ENCODE results near the gene TRAF2.

Gene TRAF2

DNA sequence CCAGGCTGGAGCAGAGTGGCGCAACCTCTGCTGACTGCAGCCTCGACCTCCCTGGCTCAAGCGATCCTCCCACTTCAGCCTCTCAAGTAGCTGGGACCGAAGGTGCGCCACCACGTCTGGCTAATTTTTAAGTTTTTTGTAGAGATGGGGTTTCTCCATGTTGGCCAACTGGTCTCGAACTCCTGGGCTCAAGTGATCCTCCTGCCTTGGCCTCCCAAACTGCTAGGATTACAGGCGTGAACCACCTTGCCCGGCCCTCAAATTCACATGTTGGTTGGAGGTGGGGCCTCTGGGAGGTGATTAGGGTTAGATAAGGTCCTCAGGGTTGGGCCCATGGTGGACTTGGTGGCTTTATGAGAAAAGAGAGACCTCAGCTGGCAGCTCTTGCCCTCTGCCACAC lies 75.8 kb downstream of the TRAF2 start:
- no peak for DNase-seq (ENCODE audit: low spot score)

DNA sequence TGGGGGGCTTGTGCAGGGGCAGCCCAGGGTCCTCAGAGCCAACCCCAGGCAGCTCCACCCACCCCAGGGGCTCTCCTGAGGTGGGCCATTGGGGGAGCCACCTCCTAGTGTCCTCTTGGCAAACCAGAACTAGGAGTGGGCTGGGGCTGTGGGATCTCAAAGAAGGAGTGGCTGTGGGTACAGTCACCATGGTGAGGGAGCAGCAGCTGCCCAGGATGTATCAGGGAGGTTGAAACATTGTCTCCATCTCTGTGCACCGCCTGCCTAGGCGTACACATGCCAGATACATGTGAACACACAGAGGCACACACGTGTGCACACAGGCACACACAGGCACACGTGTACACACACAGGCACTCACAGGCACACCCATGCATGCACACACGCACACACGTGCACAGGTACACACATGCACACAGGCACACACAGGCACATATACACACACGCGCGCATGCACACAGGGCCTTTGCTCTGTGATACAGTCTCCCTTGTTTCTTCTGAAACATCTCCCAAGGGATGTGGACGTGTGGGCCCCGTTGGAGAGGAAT lies 76.5 kb downstream of the TRAF2 start:
- DNase-seq (ENCODE audit: low spot score): no peak

DNA sequence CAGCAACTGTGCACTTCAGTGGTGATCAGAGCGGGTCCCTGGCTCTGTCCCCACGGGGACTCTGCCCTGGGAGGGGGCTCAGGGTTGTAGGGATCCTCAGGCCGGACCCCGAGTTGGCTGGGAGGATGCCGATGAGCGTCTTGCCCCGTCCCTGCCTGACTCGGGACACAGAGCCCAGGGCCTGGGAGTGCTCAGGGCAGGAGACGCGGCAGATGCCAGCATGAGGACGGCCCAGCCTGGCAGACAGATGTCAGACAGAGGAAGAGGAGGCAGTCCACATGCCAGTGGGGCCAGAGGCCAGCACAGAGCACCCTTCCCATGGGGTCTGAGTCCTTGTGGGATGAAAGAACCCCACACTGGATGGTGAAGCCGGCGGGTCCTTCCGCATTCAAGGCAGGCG lies 77.0 kb downstream of the TRAF2 start:
- no peak for DNase-seq (ENCODE audit: low spot score)

DNA sequence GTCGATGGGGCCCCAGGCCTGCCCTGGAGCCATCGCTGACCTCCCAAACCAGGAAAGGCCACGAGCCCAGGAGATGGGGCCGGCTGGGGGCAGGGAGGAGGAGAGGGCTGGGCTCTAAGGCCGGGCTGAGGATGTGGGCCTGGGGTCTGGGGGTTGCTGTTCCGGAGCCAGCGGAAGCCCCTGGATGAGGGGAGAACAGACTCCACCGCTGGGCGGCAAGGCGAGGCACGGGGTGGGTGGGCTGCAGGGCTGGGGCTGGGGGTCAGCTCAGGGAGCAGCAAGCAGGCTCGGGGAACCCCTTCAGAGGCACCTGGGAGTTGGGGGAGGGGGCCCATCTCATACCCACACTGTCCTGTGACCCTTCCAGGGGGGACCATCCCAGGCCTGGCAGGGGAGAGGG lies 77.4 kb downstream of the TRAF2 start:
- DNase-seq (ENCODE audit: low spot score): no peak

DNA sequence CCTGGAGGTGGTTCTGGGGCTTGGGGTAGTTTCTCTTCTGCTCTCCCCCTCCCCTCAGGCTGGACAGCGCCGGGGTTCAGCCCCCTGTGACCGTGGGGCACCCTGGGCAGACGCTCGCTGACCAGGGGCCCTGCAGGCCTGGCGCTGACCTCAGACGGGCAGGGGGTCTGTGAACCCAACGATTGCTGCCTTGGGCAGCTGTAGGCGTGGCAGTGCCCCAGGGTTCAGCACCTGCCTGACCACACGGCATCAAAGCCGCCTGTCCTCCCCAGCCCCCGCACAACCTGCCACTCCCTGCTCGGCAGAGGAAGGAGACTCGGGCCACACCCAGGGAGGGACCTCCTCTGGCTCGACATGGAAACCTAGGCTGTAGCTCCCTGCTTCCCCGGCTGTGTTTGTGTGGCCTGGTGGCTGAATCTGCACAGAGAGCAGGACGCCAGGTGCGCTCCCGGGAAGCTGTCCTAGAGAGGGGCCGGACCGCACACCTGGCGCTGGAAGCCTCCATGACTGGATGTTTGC lies 77.9 kb downstream of the TRAF2 start:
- DNase-seq (ENCODE audit: low spot score): no peak

DNA sequence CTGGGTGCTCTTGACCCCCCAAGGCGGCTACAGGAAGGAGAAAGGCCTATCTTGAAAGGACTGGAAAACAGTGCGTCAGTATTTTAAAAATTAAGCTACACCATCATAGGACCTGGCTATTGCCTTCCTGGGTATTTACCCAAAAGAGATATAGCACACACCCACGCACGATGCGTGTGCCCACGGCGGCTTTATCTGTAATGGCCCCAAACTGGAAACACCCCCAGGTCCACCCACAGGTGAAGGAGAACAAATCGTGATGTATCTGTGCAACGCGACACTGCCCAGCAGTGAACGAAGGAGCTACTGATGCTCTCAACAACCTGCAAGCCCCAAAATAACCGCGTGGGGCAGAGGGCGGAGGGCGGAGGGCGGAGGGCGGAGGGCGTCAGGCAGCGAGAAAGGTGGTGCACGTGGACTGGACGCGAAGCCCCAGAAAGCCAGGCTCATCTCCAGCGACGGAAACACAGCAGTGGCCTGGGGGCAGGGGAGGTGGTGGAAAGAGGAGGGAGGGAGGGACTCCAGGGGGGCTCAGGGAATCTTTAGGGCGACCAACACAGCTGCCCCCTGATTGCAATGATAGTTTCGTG lies 78.6 kb downstream of the TRAF2 start:
- no peak for DNase-seq (ENCODE audit: low spot score)

DNA sequence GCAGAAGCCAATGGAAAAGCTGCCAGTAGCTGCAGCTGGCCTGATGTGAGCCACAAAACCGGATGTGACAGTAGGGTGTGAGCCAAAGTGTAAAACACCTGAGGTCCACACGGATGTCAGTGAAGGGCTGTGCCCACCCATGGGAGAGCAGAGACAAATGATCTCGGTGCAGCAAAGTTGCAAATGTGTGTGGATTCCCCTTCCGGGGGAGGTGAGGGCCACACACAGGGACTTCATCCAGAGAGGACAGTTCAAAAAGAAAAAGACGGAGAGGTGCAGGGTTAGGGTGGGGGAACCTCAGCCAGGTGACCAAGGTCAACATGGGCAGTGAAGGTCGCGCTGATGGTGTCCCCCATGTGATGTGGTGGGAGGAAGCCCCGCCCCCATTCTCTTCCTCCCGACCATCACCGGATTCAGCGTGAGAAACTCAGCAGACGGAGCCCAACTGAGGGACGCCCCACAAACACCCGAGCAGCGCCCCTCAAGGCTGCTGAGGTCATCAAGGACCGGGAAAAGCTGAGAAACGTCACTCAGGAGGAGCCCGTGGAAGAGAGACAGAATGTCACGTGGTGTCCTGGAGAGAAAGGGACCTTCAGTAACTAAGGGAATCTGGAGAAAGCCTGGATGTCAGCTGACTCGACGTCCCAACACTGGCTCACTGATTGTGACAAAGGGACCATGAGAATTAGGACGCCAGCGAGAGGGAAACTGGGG lies 79.6 kb downstream of the TRAF2 start:
- peak; percentile 59 for DNase-seq (ENCODE audit: low spot score)

DNA sequence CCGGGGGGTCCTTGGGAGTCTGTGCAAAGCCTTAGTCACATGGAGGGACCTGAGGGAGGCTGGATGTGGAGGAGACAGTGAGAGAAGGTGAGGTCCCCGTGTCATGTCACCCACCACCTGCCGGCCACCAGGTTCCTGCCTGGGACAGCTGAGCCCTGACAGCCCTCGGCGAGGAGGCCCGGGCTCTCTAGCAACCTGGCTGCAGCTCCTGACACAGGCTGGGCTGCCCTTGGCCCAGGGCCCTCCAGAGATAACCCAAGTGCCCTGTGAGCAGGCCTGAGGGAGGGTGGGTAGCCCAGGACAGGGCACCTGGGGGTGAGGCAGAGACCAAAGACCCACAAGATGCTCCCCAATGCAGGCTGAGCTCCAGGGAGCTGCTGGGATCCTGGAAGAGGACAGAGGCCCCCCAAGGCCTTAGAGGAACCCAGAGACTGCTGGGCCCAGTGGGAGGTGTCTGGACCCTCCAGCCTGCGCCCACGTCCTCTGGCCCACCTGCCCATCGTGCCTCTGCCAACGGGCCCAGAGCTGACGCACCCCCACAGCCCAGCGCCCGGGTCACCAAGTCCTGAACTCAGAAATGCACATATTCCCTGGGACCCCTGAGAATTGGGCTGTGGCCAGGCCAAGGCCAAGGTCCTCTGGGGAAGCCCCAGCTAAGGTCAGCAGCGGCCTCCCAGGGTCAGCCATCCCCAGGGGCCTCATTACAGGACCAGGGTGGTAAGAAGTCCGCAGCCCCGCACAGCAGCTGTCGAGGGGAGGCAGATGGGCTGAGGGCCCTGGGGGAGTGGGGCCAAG lies 82.2 kb downstream of the TRAF2 start:
- DNase-seq (ENCODE audit: low spot score): no peak

DNA sequence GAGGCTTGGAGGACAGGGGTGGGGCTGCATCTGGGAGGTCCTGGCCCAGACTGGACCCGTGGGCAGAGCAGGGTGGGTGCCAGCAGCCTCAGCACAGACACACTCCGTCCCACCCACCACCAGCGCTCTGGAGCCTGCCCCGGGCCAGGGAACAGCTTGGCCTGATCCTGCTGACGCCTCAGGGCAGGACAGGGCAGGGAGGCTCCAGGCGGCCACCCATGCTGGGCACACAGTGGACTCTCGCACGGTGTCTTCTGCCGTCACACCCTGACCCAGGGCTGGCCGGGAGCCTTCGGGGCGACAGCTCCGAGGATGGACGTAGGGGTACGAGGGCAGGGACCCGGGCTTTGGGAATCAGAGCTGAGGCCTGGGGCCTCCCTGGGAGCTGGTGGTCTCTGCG lies 82.8 kb downstream of the TRAF2 start:
- no peak for DNase-seq (ENCODE audit: low spot score)

DNA sequence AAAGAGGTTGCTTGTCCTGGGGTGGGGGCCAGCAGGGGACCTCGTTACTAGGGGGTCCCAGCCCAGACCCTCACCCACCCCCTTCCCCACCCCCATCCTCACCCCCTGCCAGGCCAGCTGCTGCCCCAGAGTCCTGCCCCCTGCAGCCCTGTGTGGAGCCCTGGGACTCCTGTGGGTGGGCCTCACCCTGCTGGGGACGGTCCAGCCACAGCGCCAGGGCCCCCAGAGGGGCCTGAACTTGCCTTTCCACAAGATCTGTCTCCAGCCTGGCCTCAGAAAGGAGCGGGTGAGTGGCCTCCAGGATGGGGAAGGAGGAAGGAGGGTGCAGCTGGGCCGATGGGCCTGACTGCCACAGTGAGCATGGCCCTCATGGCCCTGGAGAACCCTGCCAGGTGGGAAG lies 83.5 kb downstream of the TRAF2 start:
- no peak for DNase-seq (ENCODE audit: low spot score)

DNA sequence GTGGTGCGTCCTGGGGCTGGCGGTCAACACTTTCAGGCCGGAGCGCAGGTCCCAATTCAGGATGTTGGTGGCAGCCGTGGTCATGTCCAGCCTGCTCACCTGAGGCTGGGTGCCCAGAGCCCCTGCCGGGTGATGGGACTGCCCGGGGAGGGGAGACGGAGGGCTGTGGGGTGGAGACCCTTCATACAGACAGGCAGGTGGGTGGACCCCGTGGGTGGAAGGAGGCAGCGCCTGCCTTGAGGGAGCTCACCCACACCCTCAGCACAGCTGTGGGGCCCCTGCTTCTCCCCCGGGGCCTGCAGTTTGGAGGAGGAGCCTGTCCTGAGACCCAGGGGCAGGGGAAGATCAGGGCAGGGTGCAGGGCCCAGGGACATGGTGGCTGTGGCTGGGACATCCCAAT lies 84.0 kb downstream of the TRAF2 start:
- DNase-seq (ENCODE audit: low spot score): no peak

DNA sequence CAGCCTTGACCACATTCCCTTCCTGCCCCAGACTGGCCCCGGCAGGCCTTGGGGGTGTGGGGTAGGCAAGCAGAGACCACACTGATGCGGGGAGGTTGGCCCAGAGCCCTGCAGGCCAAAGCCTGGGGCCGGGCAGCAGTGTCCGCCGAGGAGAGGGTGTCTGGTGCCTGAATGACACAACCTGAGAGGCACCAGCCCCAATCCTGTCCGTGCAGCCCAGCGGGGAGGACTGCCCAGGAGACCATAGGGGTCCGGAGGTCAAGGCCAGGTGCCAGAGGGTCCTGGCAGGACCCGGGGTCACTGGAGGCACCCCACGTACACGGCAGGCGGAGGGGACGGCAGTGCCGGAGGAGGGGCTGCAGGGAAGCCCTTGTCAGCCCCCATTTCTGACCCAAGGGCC lies 85.4 kb downstream of the TRAF2 start:
- DNase-seq (ENCODE audit: low spot score): no peak

DNA sequence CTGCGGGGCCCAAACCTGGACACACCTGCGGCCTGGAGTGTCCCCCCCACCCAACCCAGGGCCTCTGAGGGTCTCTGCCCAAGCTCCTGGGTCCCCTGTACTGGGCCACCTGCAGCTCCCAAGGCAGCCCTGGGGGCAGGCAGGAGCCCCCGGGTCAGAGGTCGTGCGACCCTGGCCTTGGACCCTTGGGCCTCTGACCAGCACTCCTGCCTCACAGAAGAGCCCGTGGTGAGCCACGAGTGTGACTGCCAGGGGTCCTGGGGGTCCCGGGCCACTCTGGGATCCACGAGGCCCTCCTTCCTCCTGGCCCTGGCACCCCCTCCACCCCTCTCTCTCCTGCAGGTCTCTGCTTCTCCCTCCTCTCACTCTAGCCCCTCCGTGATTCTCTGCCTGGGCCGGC lies 86.0 kb downstream of the TRAF2 start:
- no peak for DNase-seq (ENCODE audit: low spot score)

DNA sequence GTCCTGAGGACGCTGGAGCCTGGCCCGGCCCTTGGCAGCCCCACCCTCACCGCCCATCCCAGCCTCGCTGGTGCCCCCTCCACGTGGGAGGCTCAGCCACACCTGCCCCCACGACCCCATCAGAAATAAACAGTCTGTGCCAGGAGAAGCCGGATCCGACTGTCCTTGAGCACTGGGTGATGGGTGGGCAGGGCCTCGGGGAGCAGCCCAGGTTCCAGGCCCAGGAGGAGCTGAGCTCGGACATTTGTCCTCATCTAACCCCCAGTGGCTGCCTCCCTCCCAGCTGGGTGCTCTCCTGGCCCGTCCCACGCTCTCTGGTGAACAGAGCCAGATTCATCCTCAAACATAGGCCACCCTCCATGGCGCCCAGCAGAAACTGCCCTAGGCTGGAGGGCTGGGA lies 86.4 kb downstream of the TRAF2 start:
- DNase-seq (ENCODE audit: low spot score): no peak

DNA sequence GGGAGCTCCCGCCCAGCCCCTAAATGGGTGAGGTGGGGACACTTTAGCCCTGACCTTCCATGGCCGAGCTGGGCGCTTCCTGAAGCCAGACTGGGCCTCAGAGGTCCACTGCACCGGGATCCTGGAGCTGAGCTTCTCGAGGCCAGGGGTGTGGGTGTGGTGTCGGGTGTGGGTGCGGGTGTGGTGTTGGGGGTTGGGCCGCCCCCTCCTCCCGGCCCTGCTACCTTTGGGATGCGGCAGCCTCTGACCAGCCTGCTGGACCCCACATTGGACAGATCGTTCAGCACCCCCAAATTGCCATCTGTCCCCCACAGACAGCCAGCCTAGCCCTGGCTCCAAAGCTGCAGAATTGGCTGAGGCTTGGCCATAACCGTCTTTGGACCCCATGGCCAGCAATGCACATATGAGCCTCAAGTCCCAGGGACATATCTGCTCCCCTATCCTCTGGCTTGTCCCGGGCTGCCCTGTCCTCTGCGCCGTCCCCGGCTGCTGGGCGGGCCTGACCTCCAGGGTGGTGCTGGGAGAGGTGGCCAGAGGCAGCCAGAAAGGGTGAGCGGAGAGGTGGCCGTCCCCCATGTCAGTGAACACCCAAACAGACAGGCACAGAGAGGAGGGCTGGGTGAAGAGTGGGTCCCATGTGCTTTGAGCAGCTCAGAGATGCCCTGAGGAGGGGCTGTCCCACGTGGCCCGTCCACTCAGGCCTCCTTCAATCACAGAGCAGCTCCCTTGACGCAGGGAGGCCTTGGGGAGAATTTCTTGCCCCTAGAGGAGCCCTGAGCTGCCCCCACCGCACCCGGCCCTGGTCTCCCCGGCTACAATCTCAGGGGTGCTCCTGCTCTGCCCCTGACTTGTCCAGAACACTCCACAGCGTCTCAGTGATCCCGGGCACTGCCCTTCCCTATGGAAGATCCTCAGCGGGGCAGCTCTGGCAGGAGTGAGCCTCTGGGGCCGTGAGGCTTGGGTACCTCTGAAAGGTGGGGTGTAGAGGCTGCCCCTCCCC lies 87.6 kb downstream of the TRAF2 start:
- no peak for DNase-seq (ENCODE audit: low spot score)

DNA sequence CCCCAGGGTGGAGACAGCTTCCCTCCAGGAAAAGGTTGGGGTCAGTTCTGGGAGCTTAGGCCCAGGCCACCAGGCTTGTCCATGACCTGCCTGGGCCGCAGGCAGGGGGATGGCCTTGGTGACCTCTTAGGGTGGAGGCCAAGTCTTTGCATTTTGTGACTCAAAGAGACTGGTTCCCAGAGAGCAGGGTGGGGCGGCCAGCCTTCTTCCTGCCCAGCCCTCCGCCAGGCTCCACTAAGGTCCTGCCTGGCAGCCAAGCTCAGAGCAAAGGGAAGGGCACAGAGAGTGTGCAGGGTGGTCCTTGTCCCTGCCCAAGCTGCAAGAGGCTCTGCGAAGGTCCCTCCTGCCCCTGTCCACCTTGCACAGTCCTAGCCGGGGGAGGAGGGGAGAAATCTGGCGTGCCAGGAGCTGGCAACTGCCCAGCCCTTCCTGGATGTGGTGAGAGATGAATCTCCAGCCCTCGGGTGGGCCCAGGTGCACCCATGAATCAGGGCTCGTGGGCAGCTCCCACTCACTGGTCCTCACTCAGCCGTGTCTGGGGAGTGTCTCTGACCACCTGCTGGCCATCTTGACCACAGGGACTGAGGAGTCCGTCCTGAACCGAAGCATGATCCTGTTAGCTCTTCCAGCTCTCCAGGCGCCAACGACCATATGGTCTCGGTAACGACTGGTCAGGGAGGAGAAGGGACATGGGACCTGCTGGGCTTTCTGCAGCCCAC lies 88.7 kb downstream of the TRAF2 start:
- no peak for DNase-seq (ENCODE audit: low spot score)

DNA sequence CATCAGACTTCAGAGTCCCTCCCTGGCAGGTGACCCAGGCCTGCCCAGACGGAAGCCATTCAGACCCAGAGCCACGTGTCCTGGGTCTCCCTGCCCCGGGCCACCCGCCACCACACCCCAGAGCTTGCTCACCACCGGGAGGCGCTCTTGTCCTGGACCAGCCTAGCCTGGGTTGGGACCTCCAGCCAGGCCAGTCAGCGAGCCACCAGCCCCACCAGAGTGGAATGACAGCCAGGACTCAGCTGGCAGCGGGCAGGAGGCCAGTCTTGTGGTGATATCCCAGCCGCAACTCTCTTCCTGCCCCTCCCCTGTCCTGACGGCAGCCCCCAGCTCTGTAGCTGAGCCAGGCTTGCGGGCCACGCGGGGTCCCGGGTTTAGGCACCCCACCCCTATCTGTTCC lies 89.3 kb downstream of the TRAF2 start:
- no peak for DNase-seq (ENCODE audit: low spot score)

Data from COLO829 (cell line).